Urinary bladder (tissue), 4 donors: Measurements from ENCODE around the gene RNF14. TPM values are rescaled to one million over a fixed set of nuclear protein-coding genes. Genes with fewer than 3 reads are reported as not detected.
"Not testable (repeated sequence)": the region's sequence is repeated elsewhere in the genome, so short reads cannot be mapped to it uniquely, and the experiment has no call there.

Experiments used
- DNase-seq: peaks from one replicate; pipeline ENCODE4 v3.0.0-alpha.2; 2015; ENCODE audit errors: extremely low spot score
- H3K27ac ChIP-seq: one replicate; pipeline ENCODE4 v1.5.1; 2013; ENCODE audit warnings: low read depth, mild to moderate bottlenecking, moderate library complexity
- H3K36me3 ChIP-seq: one replicate; pipeline ENCODE4 v1.6.1; 2013; ENCODE audit warnings: mild to moderate bottlenecking, moderate library complexity; ENCODE audit not compliant: insufficient read depth
- H3K4me1 ChIP-seq: one replicate; pipeline ENCODE4 v1.6.1; 2013; ENCODE audit warnings: mild to moderate bottlenecking, moderate library complexity; ENCODE audit not compliant: insufficient read depth
- H3K4me3 ChIP-seq: one replicate; pipeline ENCODE4 v1.5.1; 2013; ENCODE audit warnings: low read depth, low read length
- WGBS: extraction: QIAGEN DNeasy Blood & Tissue Kit; methylation state at CpG from one replicate; pipeline ENCODE4 v1.1.7; 2013; 5-methylcytosine and 5-hydroxymethylcytosine counted together
- polyA plus RNA-seq: library from polyadenylated mRNA; stranded (reverse); fragments of 200-250 nt; gene quantifications from one replicate; pipeline ENCODE4 v1.2.3, GENCODE V29; 2013
- total RNA-seq: library from RNA; depleted of rRNA; stranded (reverse); fragments of >200 nt; gene quantifications from one replicate; pipeline ENCODE4 v1.2.3, GENCODE V29; 2014
- donor health status: healthy with polysubstance abuse.
- donor health status: healthy.

The RNF14 gene
- total and polyA plus RNA-seq, 2 donors, result 51.9 to 69.7 TPM

GRCh38 chr5:142023836-142024235, 54.9 kb downstream of the RNF14 start:
- Histone ChIP-seq H3K4me1 (no peaks in the 10 kb centered on the region), H3K36me3 (no peaks in the 10 kb centered on the region), H3K27ac (no peak overlapping the region), H3K4me3 (no peak overlapping the region)
- 84% methylated on average over 6 of the region's 6 CpGs for WGBS
- DNase-seq, result no peak

GRCh38 chr5:142024771-142025304, 55.9 kb downstream of the RNF14 start:
- H3K27ac ChIP-seq, result peak overlapping the region; percentile 58
- under 1% methylated on average over 26 of the region's 26 CpGs for WGBS

GRCh38 chr5:142025637-142026036, 56.7 kb downstream of the RNF14 start:
- Histone ChIP-seq H3K27ac (no peak overlapping the region), H3K4me3 (no peak overlapping the region), H3K4me1 (no peaks in the 10 kb centered on the region), H3K36me3 (no peaks in the 10 kb centered on the region)
- 72% methylated on average over 8 of the region's 8 CpGs for WGBS
- DNase-seq, result no peak

More at GRCh38 chr5:142024771-142025304, 55.9 kb downstream of the RNF14 start:
- Histone ChIP-seq H3K4me1 (no peaks in the 10 kb centered on the region), H3K36me3 (no peaks in the 10 kb centered on the region), H3K4me3 (peak overlapping the region; percentile 29)
- peak; percentile 43 for DNase-seq

- 95% methylated on average over 2 of the region's 2 CpGs for WGBS
These were observed 63.2 kb downstream of the RNF14 start for GRCh38 chr5:142032150-142032549.

GRCh38 chr5:142032747-142033631, 64.1 kb downstream of the RNF14 start:
- no peaks in the 10 kb centered on the region for H3K36me3 ChIP-seq
- no peak overlapping the region for H3K4me3 ChIP-seq
- no peaks in the 10 kb centered on the region for H3K4me1 ChIP-seq
- H3K27ac ChIP-seq, result no peak overlapping the region
- DNase-seq, result no peak
- 36% methylated on average over 19 of the region's 19 CpGs for WGBS

More at GRCh38 chr5:142032150-142032549, 63.2 kb downstream of the RNF14 start:
- Histone ChIP-seq H3K27ac (no peak overlapping the region), H3K36me3 (no peaks in the 10 kb centered on the region), H3K4me1 (no peaks in the 10 kb centered on the region), H3K4me3 (no peak overlapping the region)
- no peak for DNase-seq

- 93% methylated on average over 15 of the region's 15 CpGs for WGBS
- H3K27ac ChIP-seq, H3K36me3 ChIP-seq, DNase-seq, H3K4me1 ChIP-seq, H3K4me3 ChIP-seq: not testable (repeated sequence)
These were observed 65.0 kb downstream of the RNF14 start for GRCh38 chr5:142033632-142034567.

GRCh38 chr5:142034994-142035393, 66.1 kb downstream of the RNF14 start:
- no peak overlapping the region for H3K4me3 ChIP-seq
- no peaks in the 10 kb centered on the region for H3K4me1 ChIP-seq
- no peaks in the 10 kb centered on the region for H3K36me3 ChIP-seq
- H3K27ac ChIP-seq, result no peak overlapping the region
- no peak for DNase-seq

GRCh38 chr5:142036918-142037317, 68.0 kb downstream of the RNF14 start:
- H3K36me3 ChIP-seq, result no peaks in the 10 kb centered on the region
- no peak overlapping the region for H3K27ac ChIP-seq
- WGBS, result 91% methylated on average over 13 of the region's 13 CpGs
- no peaks in the 10 kb centered on the region for H3K4me1 ChIP-seq
- no peak overlapping the region for H3K4me3 ChIP-seq
- DNase-seq, result no peak

- H3K36me3 ChIP-seq, DNase-seq: not testable (repeated sequence)
- 93% methylated on average over 3 of the region's 3 CpGs for WGBS
These were observed 68.7 kb downstream of the RNF14 start for GRCh38 chr5:142037599-142037998.

GRCh38 chr5:142038735-142039134, 69.8 kb downstream of the RNF14 start:
- Histone ChIP-seq H3K4me3 (no peak overlapping the region), H3K27ac (no peak overlapping the region), H3K4me1 (no peaks in the 10 kb centered on the region), H3K36me3 (no peaks in the 10 kb centered on the region)
- 96% methylated on average over 2 of the region's 2 CpGs for WGBS
- no peak for DNase-seq

More at GRCh38 chr5:142037599-142037998, 68.7 kb downstream of the RNF14 start:
- H3K27ac ChIP-seq, H3K4me3 ChIP-seq, H3K4me1 ChIP-seq: not testable (repeated sequence)

Other genes with a start within 250 kb of the RNF14 start
- 21.1 TPM for gene PCDH1, start 90.7 kb upstream of the RNF14 start, total RNA-seq
- 22.5 TPM for gene PCDH1, start 90.7 kb upstream of the RNF14 start, polyA plus RNA-seq
- 55.9 TPM for gene DELE1, start 45.2 kb upstream of the RNF14 start, total RNA-seq
- 50.5 TPM for gene DELE1, start 45.2 kb upstream of the RNF14 start, polyA plus RNA-seq
- gene PCDH12, start 10.9 kb upstream of the RNF14 start, total RNA-seq, result 14.6 TPM
- gene PCDH12, start 10.9 kb upstream of the RNF14 start, polyA plus RNA-seq, result 2.5 TPM
- 30.9 TPM for gene GNPDA1, start 43.9 kb downstream of the RNF14 start, total RNA-seq
- 33.8 TPM for gene GNPDA1, start 43.9 kb downstream of the RNF14 start, polyA plus RNA-seq
- gene NDFIP1, start 139.7 kb downstream of the RNF14 start, total RNA-seq, result 86.2 TPM
- gene NDFIP1, start 139.7 kb downstream of the RNF14 start, polyA plus RNA-seq, result 88.2 TPM